B cell (primary cell): ENCODE data around the gene ZNF429. TPM values are rescaled to one million over a fixed set of nuclear protein-coding genes. Genes with fewer than 3 reads are reported as not detected.
"Not testable (repeated sequence)": the region's sequence is repeated elsewhere in the genome, so short reads cannot be mapped to it uniquely, and the experiment has no call there.

Experiments used
- ATAC-seq: fragments of 200-7000 bp; cut with Tn5 transposase; one replicate; pipeline ENCODE4 v1.10.0; 2021; ENCODE audit warnings: low read depth, mild to moderate bottlenecking, moderate number of reproducible peaks, moderate library complexity
- CTCF ChIA-PET: fragments of 350-600 bp; sonication (Branson Sonifier 250); formaldehyde crosslinking; loops from one replicate; lab custom pipeline; 2021; ENCODE audit warnings: antibody characterized with exemption, inconsistent platforms; lab: Charles Lee
- POLR2A ChIA-PET: fragments of 350-600 bp; sonication (Branson Sonifier 250); formaldehyde crosslinking; loops from one replicate; lab custom pipeline; 2021; ENCODE audit warnings: antibody characterized with exemption; lab: Charles Lee
- DNase-seq: peaks from one replicate; pipeline ENCODE4 v3.0.0; 2013
- H2AFZ ChIP-seq: 2 replicates; pipeline ENCODE4 v1.6.1; 2012; ENCODE audit warnings: mild to moderate bottlenecking, low read depth, low read length; ENCODE audit not compliant: insufficient read depth, poor library complexity, severe bottlenecking
- H3K27ac ChIP-seq, 2 donors: 1 replicate in 1 of 2; 2 replicates in 1 of 2; pipeline ENCODE4 v1.5.1; 2012 to 2013; ENCODE audit warnings: low read length in 2 of 2, mild to moderate bottlenecking in 2 of 2, moderate library complexity in 1 of 2
- H3K27me3 ChIP-seq, 4 experiments: fragments of 200-600 bp in 1 of 4; sonication (generic) in 1 of 4; replicated peaks in 1 of 4; 1 replicate in 2 of 4; 2 replicates in 2 of 4; pipeline versions ENCODE4 v1.6.1 to v1.7.0; 2013 to 2016; ENCODE audit warnings: low read length in 3 of 4, mild to moderate bottlenecking in 2 of 4, mixed read lengths in 1 of 4, moderate library complexity in 1 of 4; ENCODE audit not compliant: insufficient read depth in 4 of 4, control insufficient read depth in 3 of 4; ENCODE audit errors: control extremely low read depth in 1 of 4
- H3K36me3 ChIP-seq, 2 experiments: replicated peaks in 1 of 2; 1 replicate in 1 of 2; 2 replicates in 1 of 2; pipeline versions ENCODE4 v1.6.1 to v1.7.1; 2013; ENCODE audit warnings: low read length in 1 of 2; ENCODE audit not compliant: insufficient read depth in 2 of 2, control insufficient read depth in 1 of 2; ENCODE audit errors: control extremely low read depth in 1 of 2, extremely low read depth in 1 of 2
- H3K4me1 ChIP-seq, 2 donors: fragments of 200-600 bp in 1 of 2; sonication (generic) in 1 of 2; 1 replicate in 1 of 2; 2 replicates in 1 of 2; pipeline versions ENCODE4 v1.5.1 to v1.6.1; 2013 to 2017; ENCODE audit warnings: low read length in 2 of 2; ENCODE audit not compliant: control insufficient read depth in 2 of 2, insufficient read depth in 2 of 2
- H3K4me2 ChIP-seq: replicated peaks from 2 replicates; pipeline ENCODE3; 2012; ENCODE audit warnings: mild to moderate bottlenecking, low read depth, low read length; ENCODE audit not compliant: poor library complexity, severe bottlenecking
- H3K4me3 ChIP-seq, 5 experiments: fragments of 200-600 bp in 1 of 5; sonication (generic) in 1 of 5; 1 replicate in 3 of 5; 2 replicates in 2 of 5; pipeline versions ENCODE4 v1.5.1 to v1.7.0; 2011 to 2016; ENCODE audit warnings: low read length in 4 of 5, mild to moderate bottlenecking in 4 of 5, low read depth in 2 of 5, control low read depth in 1 of 5, moderate library complexity in 1 of 5; ENCODE audit not compliant: insufficient read depth in 1 of 5; ENCODE audit errors: control extremely low read depth in 1 of 5, extremely low read depth in 1 of 5
- H3K79me2 ChIP-seq: fragments of 200-600 bp; sonication (generic); one replicate; pipeline ENCODE4 v1.6.0; 2016; ENCODE audit warnings: low read length; ENCODE audit not compliant: control insufficient read depth, insufficient read depth
- H3K9ac ChIP-seq: fragments of 200-600 bp; sonication (generic); 2 replicates; pipeline ENCODE4 v1.6.1; 2017; ENCODE audit warnings: mild to moderate bottlenecking, low read length, moderate library complexity
- H3K9me3 ChIP-seq, 3 donors: one replicate each; pipeline versions ENCODE4 v1.6.1 to v1.7.1; 2013; ENCODE audit warnings: low read length in 2 of 3; ENCODE audit not compliant: control insufficient read depth in 2 of 3, insufficient read depth in 1 of 3; ENCODE audit errors: control extremely low read depth in 1 of 3
- H4K20me1 ChIP-seq: 2 replicates; pipeline ENCODE4 v1.6.0; 2012; ENCODE audit warnings: mild to moderate bottlenecking, low read length; ENCODE audit not compliant: insufficient read depth, control insufficient read depth, poor library complexity, severe bottlenecking
- H3K27ac Mint-ChIP-seq: one replicate; pipeline ENCODE4 v1.8.0; 2021; ENCODE audit warnings: mixed read lengths
- H3K27me3 Mint-ChIP-seq: one replicate; pipeline ENCODE4 v1.8.0; 2021; ENCODE audit warnings: mixed read lengths
- H3K4me1 Mint-ChIP-seq: one replicate; pipeline ENCODE4 v1.8.0; 2021; ENCODE audit warnings: mixed read lengths
- H3K4me3 Mint-ChIP-seq: one replicate; pipeline ENCODE4 v1.8.0; 2021; ENCODE audit warnings: mixed read lengths
- H3K9me3 Mint-ChIP-seq: one replicate; pipeline ENCODE4 v1.8.0; 2022; ENCODE audit warnings: mixed read lengths; ENCODE audit not compliant: insufficient read depth
- CTCF ChIP-seq: fragments of 200-600 bp; IDR thresholded peaks from one replicate; pipeline ENCODE4 v1.8.0; 2022; ENCODE audit warnings: antibody characterized with exemption, mild to moderate bottlenecking
- EZH2 ChIP-seq: IDR thresholded peaks from 2 replicates; pipeline ENCODE4 v1.6.1; 2012; ENCODE audit warnings: borderline replicate concordance, low read depth, mild to moderate bottlenecking, moderate library complexity, low read length; ENCODE audit not compliant: insufficient read depth, poor library complexity, severe bottlenecking
- WGBS: methylation state at CpG from one replicate; pipeline ENCODE4 v1.1.5; 2013; ENCODE audit warnings: missing lambda C conversion rate; ENCODE audit not compliant: insufficient coverage; 5-methylcytosine and 5-hydroxymethylcytosine counted together
- intact Hi-C: fragments of 100-400 bp; cut with micrococcal nuclease; formaldehyde crosslinking; loops from one replicate; pipeline ENCODE4 v1.10.0; 2022
- polyA plus RNA-seq: library from polyadenylated mRNA; depleted of rRNA; stranded (reverse); fragments of >200 nt; gene quantifications from 2 replicates; pipeline ENCODE4 v1.2.3, GENCODE V29; 2012
- total RNA-seq, 2 donors: library from RNA; stranded (reverse); fragments of 120-200 nt in 1 of 2; gene quantifications; 1 replicate in 1 of 2; 2 replicates in 1 of 2; pipeline versions ENCODE4 v1.2.3 to v1.2.4, GENCODE V29; 2013 to 2022

ZNF429 gene
- total and polyA plus RNA-seq, 2 donors (not counting 1 experiment from before 2014, with no cell fraction given), result 15.8 to 23.2 TPM

GRCh38 chr19:21519488-21519887 lies 14.1 kb downstream of the ZNF429 start:
- Histone ChIP-seq H2AFZ (no peak overlapping the region), H3K4me1 (no peaks in the 10 kb centered on the region), H3K27me3 (no peaks in the 10 kb centered on the region), H4K20me1 (no peaks in the 10 kb centered on the region), H3K4me3 (no peak overlapping the region), H3K79me2 (peaks cover 52% of the 10 kb centered on the region), H3K4me2 (no peak overlapping the region), H3K9ac (no peak overlapping the region), H3K36me3 (peaks cover 3 to 39% of the 10 kb centered on the region in 2 experiments), H3K9me3 (peaks cover 17 to 55% (median 50%) of the 10 kb centered on the region in 3 donors), H3K27ac (no peak overlapping the region)
- no peak for TF ChIP-seq EZH2
- CTCF ChIA-PET, result interaction anchor here (0.6 kb wide), 1 partner anchor 1568 kb away, joined by 3 read pairs; no protein-coding TSS in a partner anchor
- POLR2A ChIA-PET, result no interaction called here
- Mint-ChIP-seq H3K4me1 (peaks cover 3% of the 10 kb centered on the region), H3K9me3 (peaks cover 29% of the 10 kb centered on the region), H3K27ac (peak overlapping the region; percentile 5), H3K27me3 (no peaks in the 10 kb centered on the region), H3K4me3 (no peak overlapping the region)
- DNase-seq, result peak; percentile 35
- ATAC-seq, result no peak
- intact Hi-C loops, result no loop called here
- WGBS, result no CpG with 5 or more reads among the region's 2 CpGs

GRCh38 chr19:21532904-21533303 lies 27.5 kb downstream of the ZNF429 start:
- ChIA-PET CTCF (interaction anchor here (1.1 kb wide), 1 partner anchor 49 kb away, joined by 6 read pairs; no protein-coding TSS in a partner anchor), POLR2A (no interaction called here)
- Mint-ChIP-seq H3K27ac (no peak overlapping the region), H3K4me1 (no peaks in the 10 kb centered on the region), H3K9me3 (peaks cover 20% of the 10 kb centered on the region), H3K4me3 (no peak overlapping the region), H3K27me3 (no peaks in the 10 kb centered on the region)
- intact Hi-C loops, result no loop called here
- no peaks in the 10 kb centered on the region for H3K4me1 ChIP-seq
- DNase-seq (no peak), ATAC-seq (no peak)
- H3K4me3 ChIP-seq, result no peak overlapping the region
- H3K27ac ChIP-seq, result no peak overlapping the region
- no peak overlapping the region for H3K4me2 ChIP-seq
- no peak overlapping the region for H2AFZ ChIP-seq
- no peaks in the 10 kb centered on the region for H4K20me1 ChIP-seq
- TF ChIP-seq CTCF, result no peak
- TF ChIP-seq EZH2, result no peak
- peaks cover 26 to 46% (median 30%) of the 10 kb centered on the region in 3 donors for H3K9me3 ChIP-seq
- H3K36me3 ChIP-seq, result peaks cover 14 to 33% of the 10 kb centered on the region in 2 experiments
- H3K79me2 ChIP-seq, result no peaks in the 10 kb centered on the region
- WGBS, result no CpG with 5 or more reads among the region's 3 CpGs
- no peaks in the 10 kb centered on the region for H3K27me3 ChIP-seq
- no peak overlapping the region for H3K9ac ChIP-seq

GRCh38 chr19:21536741-21537290 lies 31.4 kb downstream of the ZNF429 start:
- H4K20me1 ChIP-seq, CTCF ChIA-PET, ATAC-seq, H3K27ac ChIP-seq, H3K4me3 Mint-ChIP-seq, H3K9ac ChIP-seq, H3K4me1 Mint-ChIP-seq, H3K4me1 ChIP-seq, H3K79me2 ChIP-seq, H3K27ac Mint-ChIP-seq, H3K27me3 Mint-ChIP-seq, H3K4me2 ChIP-seq, POLR2A ChIA-PET, H3K27me3 ChIP-seq, DNase-seq, H2AFZ ChIP-seq, intact Hi-C loops: not testable (repeated sequence)
- H3K36me3 ChIP-seq, result peaks cover 10 to 21% of the 10 kb centered on the region in 2 experiments
- peak overlapping the region in 1 of 5 experiments; percentile 19 for H3K4me3 ChIP-seq
- H3K9me3 Mint-ChIP-seq, result peaks cover 23% of the 10 kb centered on the region
- WGBS, result no CpG with 5 or more reads among the region's 2 CpGs
- H3K9me3 ChIP-seq, result peaks cover 33 to 43% (median 39%) of the 10 kb centered on the region in 3 donors
